AG10803 (cell line): ENCODE data around the gene TM2D3.

Source experiments
- DNase-seq: peaks from one replicate; pipeline ENCODE4 v3.0.0; 2010; ENCODE audit warnings: low read depth
- H3K4me3 ChIP-seq: 2 replicates; pipeline ENCODE4 v1.5.1; 2011; ENCODE audit warnings: mild to moderate bottlenecking, low read length, control low read depth
- TF ChIP-seq, protein P1 (sequence below): conservative IDR thresholded peaks from 2 replicates; pipeline ENCODE4 v1.5.1; 2011; ENCODE audit warnings: mild to moderate bottlenecking, low read length, control low read depth, inconsistent platforms

The TM2D3 gene

GRCh38 chr15:101623367-101624304 is 28.5 kb downstream of the TM2D3 start:
- no peak overlapping the region for H3K4me3 ChIP-seq
- TF ChIP-seq, protein P1, sequence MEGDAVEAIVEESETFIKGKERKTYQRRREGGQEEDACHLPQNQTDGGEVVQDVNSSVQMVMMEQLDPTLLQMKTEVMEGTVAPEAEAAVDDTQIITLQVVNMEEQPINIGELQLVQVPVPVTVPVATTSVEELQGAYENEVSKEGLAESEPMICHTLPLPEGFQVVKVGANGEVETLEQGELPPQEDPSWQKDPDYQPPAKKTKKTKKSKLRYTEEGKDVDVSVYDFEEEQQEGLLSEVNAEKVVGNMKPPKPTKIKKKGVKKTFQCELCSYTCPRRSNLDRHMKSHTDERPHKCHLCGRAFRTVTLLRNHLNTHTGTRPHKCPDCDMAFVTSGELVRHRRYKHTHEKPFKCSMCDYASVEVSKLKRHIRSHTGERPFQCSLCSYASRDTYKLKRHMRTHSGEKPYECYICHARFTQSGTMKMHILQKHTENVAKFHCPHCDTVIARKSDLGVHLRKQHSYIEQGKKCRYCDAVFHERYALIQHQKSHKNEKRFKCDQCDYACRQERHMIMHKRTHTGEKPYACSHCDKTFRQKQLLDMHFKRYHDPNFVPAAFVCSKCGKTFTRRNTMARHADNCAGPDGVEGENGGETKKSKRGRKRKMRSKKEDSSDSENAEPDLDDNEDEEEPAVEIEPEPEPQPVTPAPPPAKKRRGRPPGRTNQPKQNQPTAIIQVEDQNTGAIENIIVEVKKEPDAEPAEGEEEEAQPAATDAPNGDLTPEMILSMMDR = no peak
- no peak for DNase-seq

GRCh38 chr15:101621961-101622360 is 30.2 kb downstream of the TM2D3 start:
- TF ChIP-seq, protein P1 = no peak
- DNase-seq = no peak
- H3K4me3 ChIP-seq = no peak overlapping the region

DNA sequence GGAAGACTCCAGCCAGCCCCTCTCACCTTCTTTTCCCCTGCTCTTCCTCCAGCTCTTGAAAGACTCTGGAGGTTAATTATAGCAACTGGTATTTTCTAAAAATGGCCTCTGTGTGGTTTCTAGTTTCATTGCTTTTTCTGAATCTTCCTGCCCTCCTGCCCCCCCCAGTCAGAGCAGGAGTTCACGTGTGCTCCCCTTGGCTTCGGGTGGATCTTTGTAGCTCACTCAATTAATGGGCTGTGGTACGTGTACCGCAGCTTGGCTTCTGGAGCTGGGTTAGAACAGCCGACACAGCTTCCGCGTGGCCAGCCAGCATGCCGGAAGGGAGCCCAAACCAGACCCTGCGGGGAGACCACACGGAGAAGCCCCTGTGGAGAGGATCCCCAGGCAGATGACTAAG is 31.5 kb downstream of the TM2D3 start:
- no peak overlapping the region for H3K4me3 ChIP-seq
- TF ChIP-seq, protein P1 = no peak
- DNase-seq = no peak

DNA sequence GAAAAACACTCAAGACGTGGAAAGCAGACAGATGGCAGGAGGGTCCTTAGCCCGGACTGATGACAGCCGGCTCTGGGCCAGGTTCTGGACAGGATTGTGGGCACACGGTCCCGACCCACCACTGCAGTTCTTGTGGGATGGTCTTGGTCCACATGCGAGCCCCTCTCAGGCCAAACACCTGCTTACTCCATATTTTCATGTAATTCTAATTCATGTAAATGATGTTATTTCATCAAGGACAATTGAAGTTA is 32.6 kb downstream of the TM2D3 start:
- no peak for DNase-seq
- TF ChIP-seq, protein P1 = no peak
- no peak overlapping the region for H3K4me3 ChIP-seq

GRCh38 chr15:101618851-101619614 is 33.1 kb downstream of the TM2D3 start:
- TF ChIP-seq, protein P1 = no peak
- DNase-seq = no peak
- no peak overlapping the region for H3K4me3 ChIP-seq

GRCh38 chr15:101618076-101618475 is 34.1 kb downstream of the TM2D3 start:
- TF ChIP-seq, protein P1 = no peak
- no peak for DNase-seq
- no peak overlapping the region for H3K4me3 ChIP-seq
